ENCODE measurements around the gene GPR153.

GRCh38 chr1:6254691-6255090 is 6.2 kb downstream of the GPR153 start:
- TF ChIP-seq CTCF (IDR thresholded peaks at IDR 0.05), result no peak
- TF ChIP-seq EZH2phosphoT487 (IDR thresholded peaks at IDR 0.05), result no peak
- TF ChIP-seq EZH2 (IDR thresholded peaks at IDR 0.05), result no peak

Data from neural progenitor cell (in vitro differentiated cells).